Stimulated activated naive CD4-positive, alpha-beta T cell treated with Interleukin-2 at 50 U/mL for 16 hours (primary cell): ENCODE measurements around the gene SPRR2A.
"Not testable (repeated sequence)": the region's sequence is repeated elsewhere in the genome, so short reads cannot be mapped to it uniquely, and the experiment has no call there.

ENCODE experiments used
- DNase-seq: peaks from one replicate; lab custom pipeline; 2025; lab: John Stamatoyannopoulos, UW

The SPRR2A gene

GRCh38 chr1:153024413-153024812 lies 32.9 kb downstream of the SPRR2A start:
- no peak for DNase-seq

- DNase-seq = no peak
These were observed 34.2 kb downstream of the SPRR2A start for GRCh38 chr1:153023109-153023508.

GRCh38 chr1:153022340-153022739 lies 35.0 kb downstream of the SPRR2A start:
- not testable (repeated sequence) for DNase-seq

GRCh38 chr1:153021829-153022228 lies 35.5 kb downstream of the SPRR2A start:
- DNase-seq = not testable (repeated sequence)

- not testable (repeated sequence) for DNase-seq
These were observed 46.0 kb downstream of the SPRR2A start for GRCh38 chr1:153011235-153011758.
